ENCODE results near the gene URM1.

URM1 gene

GRCh38 chr9:128435611-128436010, 64.4 kb downstream of the URM1 start:
- DNase-seq: no peak

- peak; percentile 35 for DNase-seq
These were observed 67.4 kb downstream of the URM1 start for GRCh38 chr9:128438343-128439109.

DNA sequence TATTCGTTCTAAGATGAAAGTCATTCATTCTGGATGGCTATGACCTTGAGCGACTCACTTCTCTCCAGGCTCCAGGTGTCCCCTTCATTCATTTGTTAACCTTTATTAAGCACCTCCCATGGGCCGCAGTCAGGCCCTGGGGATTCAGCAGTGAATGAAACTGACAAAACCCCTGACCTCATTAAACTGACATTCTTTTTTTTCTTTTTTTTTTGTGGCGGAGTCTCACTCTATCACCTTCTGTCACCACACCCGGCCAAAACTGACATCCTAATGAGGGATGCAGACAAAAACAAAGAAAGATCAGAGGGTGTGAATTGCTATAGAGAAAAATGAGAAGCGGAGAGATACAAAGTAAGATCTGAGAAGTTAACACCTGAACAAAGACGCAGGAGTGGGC, 68.1 kb downstream of the URM1 start:
- no peak for DNase-seq

Data from GF-D8 (cell line).